K562 (cell line): ENCODE measurements around the gene CACNA1S. TPM values are rescaled to one million over a fixed set of nuclear protein-coding genes. Genes with fewer than 3 reads are reported as not detected.
A peak's percentile ranks its signal among the peaks of the same experiment; 100 is the strongest.

ENCODE experiments used
- CHD1 ChIP-seq: fragments of 200-600 bp; sonication (generic); IDR thresholded peaks from one replicate; pipeline ENCODE4 v1.6.1; 2012; ENCODE audit warnings: mild to moderate bottlenecking, moderate library complexity, low read length, inconsistent platforms
- CTCF ChIP-seq, 3 experiments: IDR thresholded peaks in 2 of 3; conservative IDR thresholded peaks in 1 of 3; 2 replicates each; pipeline ENCODE4 v1.5.1; 2011 to 2012; ENCODE audit warnings: low read length in 3 of 3, mild to moderate bottlenecking in 3 of 3, control low read depth in 2 of 3, improper control_type of control experiment in 1 of 3, inconsistent platforms in 1 of 3, low read depth in 1 of 3, mixed read lengths in 1 of 3, moderate library complexity in 1 of 3; ENCODE audit not compliant: insufficient read depth in 2 of 3
- ETS1 ChIP-seq: conservative IDR thresholded peaks from 2 replicates; pipeline ENCODE4 v1.6.1; 2011; ENCODE audit warnings: low read depth, mild to moderate bottlenecking, low read length; ENCODE audit not compliant: control insufficient read depth
- MAZ ChIP-seq, 2 experiments: fragments of 450-650 bp in 1 of 2; sonication (generic) in 1 of 2; formaldehyde crosslinking; IDR thresholded peaks in 1 of 2; conservative IDR thresholded peaks in 1 of 2; 2 replicates each; pipeline versions ENCODE4 v1.4.0 to v1.5.0; 2020; ENCODE audit warnings: mild to moderate bottlenecking in 1 of 2, missing genetic modification reagents in 1 of 2
- MLLT1 ChIP-seq, 2 experiments: fragments of 450-650 bp; IDR thresholded peaks; 2 replicates each; pipeline ENCODE4 v1.6.1; 2016
- MYNN ChIP-seq, 2 experiments: sonication (generic); formaldehyde crosslinking in 1 of 2; IDR thresholded peaks; 2 replicates each; pipeline versions ENCODE4 v1.5.0 to v1.6.1; 2016 to 2020; ENCODE audit warnings: antibody characterized with exemption in 1 of 2, missing genetic modification reagents in 1 of 2
- PHF8 ChIP-seq: fragments of 200-600 bp; sonication (generic); IDR thresholded peaks from 2 replicates; pipeline ENCODE4 v1.6.1; 2012; ENCODE audit warnings: mixed run types, mild to moderate bottlenecking, inconsistent platforms, low read length, moderate library complexity, borderline replicate concordance
- RBFOX2 ChIP-seq: fragments of 200-400 bp; formaldehyde crosslinking; IDR thresholded peaks from 2 replicates; pipeline ENCODE4 v1.6.1; 2017; ENCODE audit warnings: low read depth, mild to moderate bottlenecking, low read length, moderate library complexity
- ZBTB1 ChIP-seq: sonication (generic); formaldehyde crosslinking; IDR thresholded peaks from 2 replicates; pipeline ENCODE4 v1.8.1; 2023; ENCODE audit warnings: missing genetic modification reagents, low read depth, mild to moderate bottlenecking, borderline replicate concordance
- ZBTB7A ChIP-seq: IDR thresholded peaks from 2 replicates; pipeline ENCODE4 v1.6.1; 2011; ENCODE audit warnings: low read depth, mild to moderate bottlenecking, low read length, moderate library complexity, borderline replicate concordance; ENCODE audit not compliant: control insufficient read depth
- ZNF124 ChIP-seq: sonication (generic); formaldehyde crosslinking; IDR thresholded peaks from 2 replicates; pipeline ENCODE4 v1.8.1; 2022; ENCODE audit warnings: missing genetic modification reagents
- polyA plus RNA-seq, 8 experiments: library from polyadenylated mRNA; depleted of rRNA in 4 of 8; stranded (reverse) in 5 of 8; unstranded in 3 of 8; fragments of >200 nt; fragmentation: Nextera tagmentation in 2 of 8; fragmentation: Illumina TruSeq in 1 of 8; extraction: Ambion mirVana in 2 of 8; extraction: Trizol in 1 of 8; gene quantifications; 2 replicates each; pipeline versions ENCODE4 v1.2.1 to v1.2.3, GENCODE V29; 2011 to 2014; ENCODE audit warnings: inconsistent platforms in 1 of 8, missing spikeins in 1 of 8
- total RNA-seq, 7 experiments: library from RNA; depleted of rRNA in 6 of 7; stranded (reverse); fragments of >200 nt in 6 of 7; fragmentation: Illumina TruSeq in 2 of 7; extraction: Trizol in 2 of 7; gene quantifications; 2 replicates each; pipeline versions ENCODE4 v1.2.1 to v1.2.3, GENCODE V29; 2011 to 2021; ENCODE audit warnings: low replicate concordance in 1 of 7

Gene CACNA1S
- total and polyA plus RNA-seq, 9 of the 15 experiments (the other 6 are each of a cell fraction or from before 2014, with no cell fraction given), result not detected

GRCh38 chr1:201022820-201023516, 89.3 kb downstream of the CACNA1S start (continued):
- TF ChIP-seq ZBTB1 (CRISPR knock-in tag) (peak; percentile 41; the same call in 1 of the 2 replicates), MAZ (CRISPR knock-in tag; conservative IDR thresholded peaks at IDR 0.05 in 1 of 2, IDR thresholded peaks at IDR 0.05 in 1 of 2) (peak in 1 of 2 experiments; percentile 54; a peak in 1 of 4 replicates), ZNF124 (0 out of 2 replicates have a peak, but pooled peaks have one; percentile 45), RBFOX2 (peak; percentile 24; the same call in 1 of the 2 replicates), MYNN (IDR thresholded peaks at IDR 0.05) (no peak), MYNN (CRISPR knock-in tag; IDR thresholded peaks at IDR 0.05) (no peak), MLLT1 (IDR thresholded peaks at IDR 0.05) (no peak), CHD1 (peak; percentile 49), CTCF (IDR thresholded peaks at IDR 0.05 in 2 of 3, conservative IDR thresholded peaks at IDR 0.05 in 1 of 3; ENCODE audit: insufficient read depth in 2 of 3, low read depth in 1 of 3, low read length in 3 of 3) (peak; percentile 14 to 31 (median 20); a peak in 3 of 6 replicates), PHF8 (peak; percentile 40; the same call in 1 of the 2 replicates), ZBTB7A (peak; percentile 85; the same call in 1 of the 2 replicates), ETS1 (peak; percentile 29; the same call in 1 of the 2 replicates)
